K562 (cell line): ENCODE results near the gene ITPK1. TPM values are rescaled to one million over a fixed set of nuclear protein-coding genes. Genes with fewer than 3 reads are reported as not detected.

Source experiments
- ATAC-seq: fragments of 200-7000 bp; cut with Tn5 transposase; 3 replicates; pipeline ENCODE4 v1.9.1; 2020; ENCODE audit warnings: moderate library complexity
- BruUV-seq: library from RNA; stranded (reverse); fragments of 400-500 nt; replicated peaks from 2 replicates; lab custom pipeline; 2021; lab: Mats Ljungman, UMichigan
- CTCF ChIA-PET: fragments of 300-600 bp; formaldehyde crosslinking; extraction: SDS; loops from one replicate; lab custom pipeline; 2021; ENCODE audit warnings: low intra/inter-chr PET ratio; lab: Yijun Ruan, JAX
- POLR2A ChIA-PET: fragments of 300-600, 350-650 bp; sonication (Branson Sonifier 250); formaldehyde crosslinking; extraction: SDS; loops from one replicate; lab custom pipeline; 2021; ENCODE audit warnings: antibody characterized with exemption, inconsistent platforms; lab: Yijun Ruan, JAX
- DNase-seq, 4 experiments: peaks; one replicate each; pipeline versions ENCODE4 v3.0.0 to v3.0.0-alpha.2; 2011 to 2018; ENCODE audit warnings: low spot score in 3 of 4, mixed read lengths in 3 of 4; ENCODE audit errors: extremely low read depth in 1 of 4
- FAIRE-seq: peaks from 2 replicates; lab custom pipeline; 2011; peaks lifted over from hg19 to GRCh38; lab: Jason Lieb, UNC
- H2AFZ ChIP-seq: 2 replicates; pipeline ENCODE4 v1.6.0; 2011; ENCODE audit warnings: low read depth, low read length, control low read depth, inconsistent platforms
- H3K27ac ChIP-seq: fragments of 200-600 bp; 3 replicates; pipeline ENCODE4 v1.8.0; 2011; ENCODE audit warnings: low read depth, mild to moderate bottlenecking, control low read depth, inconsistent platforms, low read length, moderate library complexity, mixed read lengths; ENCODE audit errors: extremely low read depth
- H3K27me3 ChIP-seq, 2 experiments: fragments of 300-600 bp in 1 of 2; 2 replicates in 1 of 2; 3 replicates in 1 of 2; pipeline versions ENCODE4 v1.6.0 to v1.8.0; 2011; ENCODE audit warnings: inconsistent platforms in 2 of 2, low read length in 2 of 2, mild to moderate bottlenecking in 1 of 2, mixed read lengths in 1 of 2, moderate library complexity in 1 of 2; ENCODE audit not compliant: control insufficient read depth in 2 of 2, insufficient read depth in 2 of 2
- H3K36me3 ChIP-seq: fragments of 300-600 bp; 3 replicates; pipeline ENCODE4 v1.8.0; 2011; ENCODE audit warnings: mild to moderate bottlenecking, low read length, inconsistent platforms; ENCODE audit not compliant: control insufficient read depth, insufficient read depth
- H3K4me1 ChIP-seq, 2 experiments: fragments of 200-600 bp in 1 of 2; replicated peaks in 1 of 2; 2 replicates in 1 of 2; 3 replicates in 1 of 2; pipeline versions ENCODE4 v1.5.1 to v1.8.0; 2011; ENCODE audit warnings: inconsistent platforms in 2 of 2, low read length in 2 of 2, mild to moderate bottlenecking in 1 of 2, mixed read lengths in 1 of 2, moderate library complexity in 1 of 2; ENCODE audit not compliant: control insufficient read depth in 2 of 2, insufficient read depth in 2 of 2
- H3K4me2 ChIP-seq: 2 replicates; pipeline ENCODE4 v1.6.1; 2011; ENCODE audit warnings: low read length, control low read depth, inconsistent platforms, mixed read lengths; ENCODE audit not compliant: insufficient read depth
- H3K4me3 ChIP-seq: fragments of 200-600 bp; sonication (generic), shearing (Covaris generic); 2 replicates; pipeline ENCODE4 v1.5.1; 2016; ENCODE audit warnings: control low read depth, inconsistent platforms
- H3K79me2 ChIP-seq: fragments of 200-600 bp; 3 replicates; pipeline ENCODE4 v1.8.0; 2011; ENCODE audit warnings: low read length, inconsistent platforms; ENCODE audit not compliant: control insufficient read depth, insufficient read depth
- H3K9ac ChIP-seq, 2 experiments: 2 replicates each; pipeline versions ENCODE4 v1.6.0 to v1.6.1; 2011; ENCODE audit warnings: low read depth in 2 of 2, low read length in 2 of 2, control low read depth in 1 of 2, inconsistent platforms in 1 of 2, mild to moderate bottlenecking in 1 of 2, mixed read lengths in 1 of 2; ENCODE audit not compliant: insufficient read depth in 1 of 2
- H3K9me1 ChIP-seq: one replicate; pipeline ENCODE4 v1.6.0; 2011; ENCODE audit warnings: inconsistent platforms, mild to moderate bottlenecking, low read length, moderate library complexity; ENCODE audit not compliant: control insufficient read depth, insufficient read depth
- H3K9me3 ChIP-seq: replicated peaks from 2 replicates; pipeline ENCODE4 v1.5.1; 2011; ENCODE audit warnings: low read depth, low read length, inconsistent platforms; ENCODE audit not compliant: control insufficient read depth, insufficient read depth
- H4K20me1 ChIP-seq: replicated peaks from 2 replicates; pipeline ENCODE4 v1.6.1; 2011; ENCODE audit warnings: low read length, inconsistent platforms, mixed read lengths; ENCODE audit not compliant: control insufficient read depth, insufficient read depth
- CAMTA2 ChIP-seq: fragments of 250-450 bp; sonication (Bioruptor Pico); conservative IDR thresholded peaks from 2 replicates; pipeline ENCODE4 v1.5.1; 2022
- CHCHD3 ChIP-seq: fragments of 250-450 bp; sonication (Bioruptor Pico); IDR thresholded peaks from 2 replicates; pipeline ENCODE4 v2.1.2; 2022; ENCODE audit warnings: mild to moderate bottlenecking
- ETV6 ChIP-seq, 3 experiments: fragments of 150-350 bp in 1 of 3; sonication (generic) in 1 of 3; formaldehyde crosslinking in 1 of 3; IDR thresholded peaks; 2 replicates each; pipeline versions ENCODE4 v1.6.1 to v1.8.0; 2014 to 2022; ENCODE audit warnings: borderline replicate concordance in 2 of 3, low read depth in 2 of 3, antibody characterized with exemption in 1 of 3, low read length in 1 of 3, mild to moderate bottlenecking in 1 of 3, missing genetic modification reagents in 1 of 3
- ID3 ChIP-seq, 2 experiments: fragments of 250-450 bp in 1 of 2; fragments of 450-650 bp in 1 of 2; sonication (Bioruptor Pico) in 1 of 2; IDR thresholded peaks; 2 replicates each; pipeline versions ENCODE4 v1.6.1 to v1.8.0; 2016 to 2021; ENCODE audit warnings: mild to moderate bottlenecking in 2 of 2, moderate library complexity in 2 of 2, missing compliant biosample characterization in 1 of 2, missing genetic modification characterization in 1 of 2
- POLR2AphosphoS5 ChIP-seq: IDR thresholded peaks from 2 replicates; pipeline ENCODE4 v1.6.1; 2011; ENCODE audit warnings: mild to moderate bottlenecking, low read depth, low read length, moderate library complexity; ENCODE audit not compliant: control insufficient read depth, insufficient read depth
- REST ChIP-seq, 2 experiments: fragments of 450-650 bp; formaldehyde crosslinking in 1 of 2; IDR thresholded peaks; 2 replicates each; pipeline versions ENCODE4 v1.4.0 to v1.6.1; 2014 to 2020; ENCODE audit warnings: mild to moderate bottlenecking in 2 of 2, borderline replicate concordance in 1 of 2, low read depth in 1 of 2
- ZNF175 ChIP-seq: fragments of 200-800 bp; sonication (Bioruptor generic); IDR thresholded peaks from 2 replicates; pipeline ENCODE4 v1.6.1; 2016; ENCODE audit warnings: low read depth, mild to moderate bottlenecking, missing genetic modification characterization, missing compliant biosample characterization
- ZNF24 ChIP-seq: fragments of 450-650 bp; IDR thresholded peaks from 2 replicates; pipeline ENCODE4 v1.6.1; 2016
- WGBS: fragments of 100-300 bp; shearing (Covaris generic); methylation state at CpG from one replicate; pipeline ENCODE4 v1.1.6; 2016; ENCODE audit warnings: low coverage, mixed read lengths; ENCODE audit not compliant: insufficient coverage; ENCODE audit errors: missing lambda C conversion rate; 5-methylcytosine and 5-hydroxymethylcytosine counted together
- in situ Hi-C: fragments of 300-500 bp; cut with MboI; formaldehyde crosslinking; loops from 4 replicates; pipeline ENCODE4 v1.15.0; 2018; ENCODE audit warnings: inconsistent platforms, mixed read lengths
- intact Hi-C: fragments of 100-400 bp; cut with micrococcal nuclease; formaldehyde crosslinking; loops from 2 replicates; pipeline ENCODE4 v1.14.2; 2022
- polyA plus RNA-seq, 8 experiments: library from polyadenylated mRNA; depleted of rRNA in 4 of 8; stranded (reverse) in 5 of 8; unstranded in 3 of 8; fragments of >200 nt; fragmentation: Nextera tagmentation in 2 of 8; fragmentation: Illumina TruSeq in 1 of 8; extraction: Ambion mirVana in 2 of 8; extraction: Trizol in 1 of 8; gene quantifications; 2 replicates each; pipeline versions ENCODE4 v1.2.1 to v1.2.3, GENCODE V29; 2011 to 2014; ENCODE audit warnings: inconsistent platforms in 1 of 8, missing spikeins in 1 of 8
- total RNA-seq, 7 experiments: library from RNA; depleted of rRNA in 6 of 7; stranded (reverse); fragments of >200 nt in 6 of 7; fragmentation: Illumina TruSeq in 2 of 7; extraction: Trizol in 2 of 7; gene quantifications; 2 replicates each; pipeline versions ENCODE4 v1.2.1 to v1.2.3, GENCODE V29; 2011 to 2021; ENCODE audit warnings: low replicate concordance in 1 of 7

Gene ITPK1
- total and polyA plus RNA-seq, 9 of the 15 experiments (the other 6 are each of a cell fraction or from before 2014, with no cell fraction given): 1.2 to 39.2 (median 23.0) TPM

- FAIRE-seq (no peak), DNase-seq (no peak), ATAC-seq (no peak)
- intact Hi-C loops: no loop called here
- in situ Hi-C loops: loop anchor here (10.0 kb wide), 1 partner anchor 195 kb away; no protein-coding TSS in a partner anchor
- Histone ChIP-seq H3K9me1 (no peaks in the 10 kb centered on the region), H3K9ac (no peak overlapping the region), H3K27me3 (no peaks in the 10 kb centered on the region), H3K79me2 (no peaks in the 10 kb centered on the region), H3K9me3 (no peaks in the 10 kb centered on the region), H2AFZ (no peak overlapping the region), H4K20me1 (0 out of 2 replicates have a peak, but pooled peaks cover 5% of the 10 kb centered on the region), H3K4me1 (peaks cover 0 to 18% of the 10 kb centered on the region in 2 experiments; a peak in 2 of 5 replicates), H3K4me2 (no peak overlapping the region), H3K4me3 (no peak overlapping the region), H3K36me3 (peaks cover 10% of the 10 kb centered on the region; the same call in 1 of the 3 replicates), H3K27ac (no peak overlapping the region)
- CTCF ChIA-PET: no interaction called here
- POLR2A ChIA-PET: no interaction called here
- TF ChIP-seq POLR2AphosphoS5 (no peak), ZNF175 (CRISPR knock-in tag) (no peak), ZNF24 (no peak), ID3 (CRISPR knock-in tag; IDR thresholded peaks at IDR 0.05) (no peak), ID3 (tag; IDR thresholded peaks at IDR 0.05) (no peak), ETV6 (IDR thresholded peaks at IDR 0.05; ENCODE audit: borderline replicate concordance in 1 of 2, low read depth in 2 of 2, low read length in 1 of 2) (no peak), ETV6 (CRISPR knock-in tag; IDR thresholded peaks at IDR 0.05; ENCODE audit: borderline replicate concordance) (no peak), CHCHD3 (CRISPR knock-in tag) (no peak), REST (IDR thresholded peaks at IDR 0.05; ENCODE audit: borderline replicate concordance) (no peak), REST (CRISPR knock-in tag; IDR thresholded peaks at IDR 0.05; ENCODE audit: low read depth) (no peak), CAMTA2 (CRISPR knock-in tag) (no peak)
- BruUV-seq: no TSS peak
- WGBS: 60% methylated on average over 2 of the region's 7 CpGs
These were observed 165.6 kb downstream of the ITPK1 start for GRCh38 chr14:92950193-92950540.
